Activated T-cell treated with anti-CD3 and anti-CD28 coated beads, Interleukin-2, amount 50 U/mL, for 48 hours (primary cell): ENCODE results near the gene CDS1.
"Not testable (repeated sequence)": the region's sequence is repeated elsewhere in the genome, so short reads cannot be mapped to it uniquely, and the experiment has no call there.

ENCODE experiments used
- DNase-seq, 2 experiments: peaks; one replicate each; pipeline ENCODE4 v3.0.0-alpha.2; 2020

CDS1 gene

GRCh38 chr4:84677093-84677492 is 94.2 kb downstream of the CDS1 start:
- DNase-seq, result no peak

DNA sequence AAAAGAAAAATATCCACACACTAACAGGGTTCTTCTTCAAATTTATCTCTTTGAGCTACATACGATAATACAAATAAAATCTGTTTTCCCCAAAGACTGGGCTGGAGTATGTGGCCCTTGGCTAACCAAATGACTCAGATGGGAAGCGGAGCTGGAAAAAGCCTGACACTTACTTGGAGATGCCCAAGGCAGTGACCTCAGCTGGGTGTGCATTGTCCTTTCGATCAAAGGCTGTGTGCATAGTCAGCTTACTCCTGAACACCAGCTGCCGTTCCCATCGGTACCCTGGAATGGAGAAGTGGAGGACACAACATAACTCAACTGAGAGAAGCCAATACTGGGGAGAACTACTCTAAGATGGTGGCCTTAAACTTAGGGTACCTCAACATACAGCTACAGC is 95.1 kb downstream of the CDS1 start:
- no peak for DNase-seq

GRCh38 chr4:84678976-84679744 is 96.2 kb downstream of the CDS1 start:
- no peak for DNase-seq

DNA sequence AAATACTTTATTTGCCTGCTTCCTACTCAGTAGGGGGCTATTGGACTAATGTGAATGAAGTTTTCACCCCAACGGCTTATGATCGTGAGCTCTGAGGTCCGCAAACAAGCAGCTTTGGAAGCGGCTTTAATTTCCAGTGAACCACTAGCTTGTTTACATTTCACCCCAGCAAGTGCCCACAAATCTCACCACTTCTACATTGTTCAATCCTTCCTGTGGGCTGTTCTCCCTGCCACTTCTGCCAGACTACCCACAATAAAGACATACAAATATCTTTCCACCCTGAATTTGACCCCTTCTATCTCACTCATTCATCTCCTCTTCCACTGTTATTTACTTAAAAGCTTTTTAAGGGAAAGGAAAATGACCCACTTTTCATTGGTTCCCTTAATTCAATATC is 98.0 kb downstream of the CDS1 start:
- no peak for DNase-seq

GRCh38 chr4:84681486-84682274 is 98.8 kb downstream of the CDS1 start:
- DNase-seq, result no peak

- not testable (repeated sequence) for DNase-seq
Measured at GRCh38 chr4:84682661-84683060, 99.7 kb downstream of the CDS1 start.

DNA sequence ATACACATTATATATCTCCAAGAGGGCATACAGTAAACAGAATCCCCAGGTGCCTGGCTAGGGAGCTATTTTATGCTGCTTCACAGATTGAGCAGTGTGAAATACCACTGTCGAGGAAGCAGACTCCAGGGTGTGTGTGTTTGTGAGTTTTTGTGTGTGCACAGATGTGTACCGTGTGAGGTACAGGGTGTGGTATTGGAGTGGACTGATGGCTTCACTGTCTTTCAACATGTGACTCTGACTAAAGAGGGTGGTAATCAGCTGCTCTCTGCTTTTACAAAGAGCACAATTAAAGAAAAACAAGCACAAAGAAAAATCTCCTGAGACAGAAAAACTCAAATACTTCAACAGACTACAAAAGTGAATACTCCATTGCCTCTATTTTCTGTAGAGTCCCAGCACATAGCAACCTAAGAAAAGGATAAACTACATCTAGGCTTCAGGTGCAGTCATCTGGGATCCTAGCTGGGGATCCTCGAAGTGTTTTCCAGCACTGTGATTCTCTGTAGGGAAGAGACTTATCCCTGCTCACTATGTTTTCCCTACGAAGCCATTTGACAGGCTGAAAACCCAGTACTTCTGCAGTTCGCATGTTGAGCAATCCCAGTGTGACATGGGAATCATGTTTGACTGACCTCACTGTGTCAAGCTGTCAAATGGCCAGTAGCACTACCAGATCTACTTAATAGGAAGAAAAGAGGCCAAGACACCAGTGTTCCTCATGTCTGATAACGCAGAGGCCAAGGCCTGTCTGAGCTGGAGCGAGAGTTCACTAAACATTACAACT is 100.3 kb downstream of the CDS1 start:
- no peak for DNase-seq

DNA sequence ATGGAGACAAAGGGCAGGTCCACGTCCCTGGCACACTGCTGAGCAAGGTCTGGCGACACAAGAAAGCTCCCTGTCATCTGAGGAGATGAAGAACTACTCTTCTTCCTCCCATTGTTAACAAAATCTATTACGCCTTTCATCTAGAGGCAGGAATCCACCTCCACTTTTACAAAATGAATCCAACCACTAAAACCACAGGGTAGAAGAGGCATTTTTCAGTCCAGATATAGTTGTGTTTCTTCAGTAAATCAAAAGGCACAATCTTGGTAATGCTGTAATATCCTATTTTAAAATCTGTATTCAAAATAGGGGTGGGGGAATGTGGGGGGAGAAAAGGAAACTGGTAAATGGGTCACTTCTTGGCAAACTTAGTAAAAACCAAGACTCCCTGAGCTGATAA is 101.4 kb downstream of the CDS1 start:
- DNase-seq, result no peak

GRCh38 chr4:84685105-84685504 is 102.2 kb downstream of the CDS1 start:
- DNase-seq, result no peak

GRCh38 chr4:84688605-84689004 is 105.7 kb downstream of the CDS1 start:
- no peak for DNase-seq

- no peak for DNase-seq
Measured at GRCh38 chr4:84689197-84689596, 106.3 kb downstream of the CDS1 start.

DNA sequence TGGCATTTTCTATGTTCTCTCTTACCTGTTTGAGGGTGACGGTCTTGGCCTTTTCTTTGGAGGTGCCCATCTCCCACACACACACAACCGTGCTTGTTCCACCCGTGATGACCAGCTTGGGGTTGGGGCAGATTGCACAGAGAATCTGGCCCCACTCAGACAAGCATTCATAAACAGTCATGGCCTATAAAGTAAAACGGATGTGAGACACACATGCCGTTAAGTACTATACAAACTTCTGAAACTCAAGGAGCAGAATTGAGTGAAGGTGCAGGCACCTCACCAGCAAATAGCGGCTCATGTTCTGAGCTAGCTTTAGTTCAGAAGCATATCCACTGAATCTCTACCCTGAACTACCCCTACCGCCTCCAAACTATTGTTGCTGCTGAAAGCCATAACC is 107.6 kb downstream of the CDS1 start:
- DNase-seq, result no peak

- DNase-seq, result no peak
Measured at GRCh38 chr4:84691170-84691691, 108.3 kb downstream of the CDS1 start.

DNA sequence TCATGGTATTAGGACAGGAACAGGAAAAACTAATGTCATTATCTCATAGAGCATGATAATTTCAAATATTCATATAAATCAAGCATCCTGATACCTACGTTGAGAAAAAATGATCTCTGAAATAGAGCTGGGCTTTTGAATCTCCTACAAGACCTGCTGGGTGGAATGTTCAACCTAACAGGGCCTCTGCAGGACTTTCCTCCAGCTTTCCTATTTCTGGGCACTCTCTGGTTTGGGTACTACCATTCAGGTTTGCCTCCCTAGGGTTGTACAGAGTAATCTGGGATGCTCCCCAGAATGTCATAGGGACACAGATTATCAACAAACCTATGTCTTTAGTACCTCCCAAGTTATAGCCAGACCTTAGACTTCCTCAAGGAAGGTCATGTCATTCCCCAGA is 108.9 kb downstream of the CDS1 start:
- no peak for DNase-seq

GRCh38 chr4:84697159-84697558 is 114.2 kb downstream of the CDS1 start:
- no peak for DNase-seq

- no peak for DNase-seq
Measured at GRCh38 chr4:84697615-84698201, 114.8 kb downstream of the CDS1 start.

DNA sequence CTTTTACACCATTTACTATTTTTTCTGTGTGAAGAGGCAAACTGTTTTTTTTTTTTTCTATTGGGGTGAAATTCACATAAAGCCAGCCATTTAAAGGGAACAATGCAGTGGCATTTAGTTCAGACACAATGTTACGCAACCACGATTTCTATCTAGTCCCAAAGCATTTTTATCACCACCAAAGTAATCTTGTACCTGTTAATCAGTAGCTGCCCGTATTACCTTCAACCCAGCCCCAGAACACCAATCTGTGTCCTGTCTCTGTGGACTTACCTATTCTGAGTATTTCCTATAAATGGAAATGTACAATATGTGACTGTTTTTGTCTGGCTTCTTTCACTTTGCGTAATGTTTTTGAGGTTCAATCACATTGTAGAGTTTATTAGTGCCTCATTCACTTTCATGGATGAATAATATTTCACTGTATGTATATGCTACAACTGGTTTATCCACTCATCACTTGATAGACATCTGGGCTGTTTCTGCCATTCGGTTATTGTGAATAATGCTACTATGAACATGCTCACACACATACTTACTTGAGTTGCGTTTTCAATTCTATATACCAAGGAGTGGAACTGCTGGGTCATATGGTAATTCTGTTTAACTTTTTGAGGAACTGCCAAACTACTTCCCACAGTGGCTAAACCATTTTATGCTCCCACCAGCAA is 116.2 kb downstream of the CDS1 start:
- DNase-seq, result no peak
